Immature natural killer cell (primary cell): ENCODE data around the gene MFSD12. TPM values are rescaled to one million over a fixed set of nuclear protein-coding genes. Genes with fewer than 3 reads are reported as not detected.
"Not testable (repeated sequence)": the region's sequence is repeated elsewhere in the genome, so short reads cannot be mapped to it uniquely, and the experiment has no call there.

Experiments
- DNase-seq, 3 donors: peaks; one replicate each; pipeline ENCODE4 v3.0.0; 2022; ENCODE audit warnings: mixed read lengths in 1 of 3
- H3K27ac Mint-ChIP-seq, 6 donors: one replicate each; pipeline ENCODE4 v1.8.0; 2020; ENCODE audit warnings: mixed read lengths in 6 of 6, mild to moderate bottlenecking in 5 of 6, inconsistent platforms in 4 of 6, moderate library complexity in 3 of 6
- H3K27me3 Mint-ChIP-seq, 3 donors: one replicate each; pipeline ENCODE4 v1.8.0; 2020 to 2021; ENCODE audit warnings: low read depth in 3 of 3, mild to moderate bottlenecking in 3 of 3, mixed read lengths in 3 of 3, moderate library complexity in 3 of 3, inconsistent platforms in 1 of 3
- H3K36me3 Mint-ChIP-seq, 3 donors: one replicate each; pipeline ENCODE4 v1.8.0; 2020; ENCODE audit warnings: mixed read lengths in 3 of 3, inconsistent platforms in 2 of 3, mild to moderate bottlenecking in 2 of 3
- H3K4me1 Mint-ChIP-seq, 2 donors: one replicate each; pipeline ENCODE4 v1.8.0; 2020; ENCODE audit warnings: inconsistent platforms in 2 of 2, mild to moderate bottlenecking in 2 of 2, mixed read lengths in 2 of 2, moderate library complexity in 1 of 2
- H3K4me3 Mint-ChIP-seq, 5 donors: one replicate each; pipeline ENCODE4 v1.8.0; 2020; ENCODE audit warnings: mild to moderate bottlenecking in 5 of 5, mixed read lengths in 5 of 5, inconsistent platforms in 3 of 5, moderate library complexity in 3 of 5
- H3K9me3 Mint-ChIP-seq, 6 donors: one replicate each; pipeline ENCODE4 v1.8.0; 2020; ENCODE audit warnings: mild to moderate bottlenecking in 6 of 6, mixed read lengths in 6 of 6, inconsistent platforms in 4 of 6, moderate library complexity in 3 of 6
- polyA plus RNA-seq, 3 donors: library from polyadenylated mRNA; unstranded; fragments of 300-500 nt; fragmentation: Illumina TruSeq; gene quantifications; one replicate each; pipeline ENCODE4 v1.2.3, GENCODE V29; 2021

The MFSD12 gene
- polyA plus RNA-seq, 3 donors from 2014 or later, result 17.1 to 26.9 (median 25.6) TPM

- Mint-ChIP-seq H3K4me1 (peaks cover 22 to 28% of the 10 kb centered on the region in 2 donors), H3K4me3 (no peak overlapping the region)
These were observed 41.4 kb downstream of the MFSD12 start for GRCh38 chr19:3515891-3516422.

GRCh38 chr19:3514930-3515329 is 42.5 kb downstream of the MFSD12 start:
- DNase-seq, result no peak

More at GRCh38 chr19:3515891-3516422, 41.4 kb downstream of the MFSD12 start:
- H3K27ac Mint-ChIP-seq, result peak overlapping the region in 3 of 6 donors; percentile 29 to 91 (median 41)
- DNase-seq, result no peak
- H3K36me3 Mint-ChIP-seq, result peaks cover 0 to 1% (median 0%) of the 10 kb centered on the region in 3 donors
- H3K9me3 Mint-ChIP-seq, result no peaks in the 10 kb centered on the region
- peaks cover 0 to 4% (median 2%) of the 10 kb centered on the region in 3 donors for H3K27me3 Mint-ChIP-seq

GRCh38 chr19:3513229-3514140 is 43.9 kb downstream of the MFSD12 start:
- Mint-ChIP-seq H3K4me3 (no peak overlapping the region), H3K4me1 (peaks cover 37 to 45% of the 10 kb centered on the region in 2 donors), H3K27me3 (peaks cover 0 to 10% (median 0%) of the 10 kb centered on the region in 3 donors), H3K9me3 (no peaks in the 10 kb centered on the region), H3K27ac (peak overlapping the region in 1 of 6 donors; percentile 16), H3K36me3 (peaks cover 0 to 7% (median 0%) of the 10 kb centered on the region in 3 donors)
- DNase-seq, result no peak

More at GRCh38 chr19:3514930-3515329, 42.5 kb downstream of the MFSD12 start:
- Mint-ChIP-seq H3K4me1 (peaks cover 22 to 32% of the 10 kb centered on the region in 2 donors), H3K9me3 (no peaks in the 10 kb centered on the region), H3K36me3 (peaks cover 0 to under 1% (median 0%) of the 10 kb centered on the region in 3 donors), H3K4me3 (no peak overlapping the region), H3K27ac (peak overlapping the region in 1 of 6 donors; percentile 34), H3K27me3 (peaks cover 0 to 4% (median 0%) of the 10 kb centered on the region in 3 donors)

GRCh38 chr19:3512562-3513228 is 44.7 kb downstream of the MFSD12 start:
- no peak for DNase-seq
- Mint-ChIP-seq H3K4me3 (no peak overlapping the region), H3K4me1 (peaks cover 41 to 51% of the 10 kb centered on the region in 2 donors), H3K36me3 (peaks cover 0 to 7% (median 0%) of the 10 kb centered on the region in 3 donors), H3K27me3 (peaks cover 0 to 13% (median 0%) of the 10 kb centered on the region in 3 donors), H3K9me3 (no peaks in the 10 kb centered on the region), H3K27ac (no peak overlapping the region)

DNA sequence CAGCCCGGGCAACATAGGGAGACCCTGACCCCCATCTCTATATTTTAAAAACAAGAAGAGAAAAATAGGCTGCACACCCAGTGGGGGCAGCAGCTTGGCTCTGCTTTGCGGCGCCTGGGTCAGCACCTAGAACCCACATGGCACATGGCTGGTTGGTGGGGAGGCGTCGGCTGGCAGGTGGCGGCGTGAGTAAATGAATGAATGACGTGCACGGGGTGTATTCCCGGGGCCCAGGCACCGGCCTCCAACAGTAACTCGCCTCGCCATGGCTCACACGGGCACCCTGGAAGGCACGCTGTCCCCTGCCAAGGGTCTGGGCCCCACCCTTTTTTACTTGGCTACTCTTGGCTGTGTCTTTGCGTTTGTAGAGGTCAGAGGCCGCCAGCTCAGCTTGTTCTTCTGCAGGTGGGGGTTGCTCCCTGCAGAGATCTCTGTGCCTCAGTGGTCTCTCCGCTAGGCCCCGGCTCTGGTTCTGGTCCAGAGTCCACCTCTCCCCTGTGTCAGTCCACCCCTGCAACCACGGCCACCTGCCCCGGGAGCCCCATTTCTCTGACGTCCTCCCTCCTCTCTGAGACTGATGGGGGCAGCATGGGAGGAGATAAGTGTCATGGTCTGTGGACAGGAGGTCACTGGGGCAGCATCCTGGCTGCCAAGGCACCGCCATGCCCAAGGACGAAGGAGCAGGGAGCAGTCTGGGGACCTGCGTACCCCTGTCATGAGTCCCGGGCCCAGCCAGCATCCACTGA is 45.7 kb downstream of the MFSD12 start:
- H3K27me3 Mint-ChIP-seq, result peaks cover 2 to 17% (median 4%) of the 10 kb centered on the region in 3 donors
- peak overlapping the region in 1 of 6 donors; percentile 31 for H3K27ac Mint-ChIP-seq
- no peak for DNase-seq
- H3K4me1 Mint-ChIP-seq, result peaks cover 45 to 56% of the 10 kb centered on the region in 2 donors
- H3K9me3 Mint-ChIP-seq, result no peaks in the 10 kb centered on the region
- peaks cover 0 to 7% (median 0%) of the 10 kb centered on the region in 3 donors for H3K36me3 Mint-ChIP-seq
- no peak overlapping the region for H3K4me3 Mint-ChIP-seq

- Mint-ChIP-seq H3K27me3 (peaks cover 8 to 22% (median 9%) of the 10 kb centered on the region in 3 donors), H3K36me3 (peaks cover 0 to 7% (median 0%) of the 10 kb centered on the region in 3 donors), H3K9me3 (no peaks in the 10 kb centered on the region), H3K4me3 (no peak overlapping the region), H3K4me1 (peaks cover 47 to 51% of the 10 kb centered on the region in 2 donors), H3K27ac (no peak overlapping the region)
- no peak for DNase-seq
These were observed 46.7 kb downstream of the MFSD12 start for GRCh38 chr19:3510727-3511126.

GRCh38 chr19:3509566-3509989 is 47.8 kb downstream of the MFSD12 start:
- Mint-ChIP-seq H3K4me1 (peaks cover 50 to 53% of the 10 kb centered on the region in 2 donors), H3K36me3 (peaks cover 0 to 7% (median 0%) of the 10 kb centered on the region in 3 donors), H3K4me3 (peak overlapping the region; percentile 57 to 88 (median 67)), H3K27me3 (peaks cover 11 to 22% (median 15%) of the 10 kb centered on the region in 3 donors), H3K9me3 (no peaks in the 10 kb centered on the region), H3K27ac (peak overlapping the region; percentile 70 to 89 (median 78))
- DNase-seq, result peak in 2 of 3 donors; percentile 18 to 21

- Mint-ChIP-seq H3K4me3 (peak overlapping the region; percentile 57 to 88 (median 70)), H3K9me3 (no peaks in the 10 kb centered on the region), H3K4me1 (peaks cover 46 to 52% of the 10 kb centered on the region in 2 donors), H3K27ac (peak overlapping the region; percentile 70 to 89 (median 78)), H3K27me3 (peaks cover 11 to 22% (median 15%) of the 10 kb centered on the region in 3 donors), H3K36me3 (peaks cover 0 to 7% (median 0%) of the 10 kb centered on the region in 3 donors)
- peak; percentile 24 to 31 (median 26) for DNase-seq
These were observed 48.4 kb downstream of the MFSD12 start for GRCh38 chr19:3508771-3509535.

- Mint-ChIP-seq H3K4me1 (peaks cover 41 to 50% of the 10 kb centered on the region in 2 donors), H3K27ac (peak overlapping the region in 4 of 6 donors; percentile 40 to 89 (median 84))
- not testable (repeated sequence) for H3K36me3 Mint-ChIP-seq
These were observed 49.2 kb downstream of the MFSD12 start for GRCh38 chr19:3508121-3508661.

GRCh38 chr19:3507371-3508120 is 49.8 kb downstream of the MFSD12 start:
- peaks cover 0 to 7% (median 0%) of the 10 kb centered on the region in 3 donors for H3K36me3 Mint-ChIP-seq
- peaks cover 41 to 50% of the 10 kb centered on the region in 2 donors for H3K4me1 Mint-ChIP-seq
- peak overlapping the region in 5 of 6 donors; percentile 86 to 94 (median 92) for H3K27ac Mint-ChIP-seq
- no peak for DNase-seq
- peaks cover 11 to 22% (median 15%) of the 10 kb centered on the region in 3 donors for H3K27me3 Mint-ChIP-seq
- H3K9me3 Mint-ChIP-seq, result no peaks in the 10 kb centered on the region
- peak overlapping the region; percentile 86 to 91 (median 88) for H3K4me3 Mint-ChIP-seq

More at GRCh38 chr19:3508121-3508661, 49.2 kb downstream of the MFSD12 start:
- not testable (repeated sequence) for DNase-seq, H3K9me3 Mint-ChIP-seq
- Mint-ChIP-seq H3K4me3 (peak overlapping the region; percentile 48 to 91 (median 74)), H3K27me3 (peaks cover 11 to 22% (median 15%) of the 10 kb centered on the region in 3 donors)
